ENCODE data around the gene DCAF10. TPM values are rescaled to one million over a fixed set of nuclear protein-coding genes. Genes with fewer than 3 reads are reported as not detected.

Gene DCAF10
- total and polyA plus RNA-seq, 10 of the 15 experiments (the other 5 are each of a cell fraction or from before 2014, with no cell fraction given): 3.9 to 21.7 (median 9.8) TPM

DNA sequence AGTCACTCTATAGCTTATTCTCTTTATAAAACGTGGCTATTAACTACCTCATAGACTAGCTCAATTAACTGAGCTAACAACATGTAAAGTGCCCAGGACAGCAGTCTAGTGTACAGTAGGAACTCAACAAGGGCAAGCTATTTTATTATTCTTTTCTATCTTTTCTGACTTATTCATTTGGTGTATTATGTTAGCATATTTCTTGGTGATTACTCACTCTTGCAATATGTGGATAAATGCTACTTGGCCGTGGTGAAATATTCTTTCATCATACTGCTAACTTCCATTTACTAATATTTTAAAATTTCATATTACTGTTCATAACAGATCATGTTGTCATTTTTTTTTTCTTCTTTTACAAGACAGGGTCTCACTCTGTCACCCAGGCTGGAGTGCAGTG lies 98.4 kb downstream of the DCAF10 start (continued):
- TF ChIP-seq, protein P1, sequence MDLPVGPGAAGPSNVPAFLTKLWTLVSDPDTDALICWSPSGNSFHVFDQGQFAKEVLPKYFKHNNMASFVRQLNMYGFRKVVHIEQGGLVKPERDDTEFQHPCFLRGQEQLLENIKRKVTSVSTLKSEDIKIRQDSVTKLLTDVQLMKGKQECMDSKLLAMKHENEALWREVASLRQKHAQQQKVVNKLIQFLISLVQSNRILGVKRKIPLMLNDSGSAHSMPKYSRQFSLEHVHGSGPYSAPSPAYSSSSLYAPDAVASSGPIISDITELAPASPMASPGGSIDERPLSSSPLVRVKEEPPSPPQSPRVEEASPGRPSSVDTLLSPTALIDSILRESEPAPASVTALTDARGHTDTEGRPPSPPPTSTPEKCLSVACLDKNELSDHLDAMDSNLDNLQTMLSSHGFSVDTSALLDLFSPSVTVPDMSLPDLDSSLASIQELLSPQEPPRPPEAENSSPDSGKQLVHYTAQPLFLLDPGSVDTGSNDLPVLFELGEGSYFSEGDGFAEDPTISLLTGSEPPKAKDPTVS (IDR thresholded peaks at IDR 0.05; ENCODE audit: low read depth, low read length): no peak
- TF ChIP-seq ZBTB33 (IDR thresholded peaks at IDR 0.05): no peak
- no peak for TF ChIP-seq PAX8 (IDR thresholded peaks at IDR 0.05)
- no peak for TF ChIP-seq E2F8 (IDR thresholded peaks at IDR 0.05; ENCODE audit: low read depth, partially characterized antibody)
- no peak for TF ChIP-seq CHD4 (IDR thresholded peaks at IDR 0.05)
- TF ChIP-seq JUNB (IDR thresholded peaks at IDR 0.05): no peak
- TF ChIP-seq SMAD5 (IDR thresholded peaks at IDR 0.05; ENCODE audit: low read depth): no peak
- TF ChIP-seq, protein P2, sequence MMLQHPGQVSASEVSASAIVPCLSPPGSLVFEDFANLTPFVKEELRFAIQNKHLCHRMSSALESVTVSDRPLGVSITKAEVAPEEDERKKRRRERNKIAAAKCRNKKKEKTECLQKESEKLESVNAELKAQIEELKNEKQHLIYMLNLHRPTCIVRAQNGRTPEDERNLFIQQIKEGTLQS (IDR thresholded peaks at IDR 0.05; ENCODE audit: borderline replicate concordance, extremely low read depth, low read depth, low read length): no peak
- no peak for TF ChIP-seq EZH2 (IDR thresholded peaks at IDR 0.05; ENCODE audit: borderline replicate concordance, control insufficient read depth, low read depth, low read length)
- TF ChIP-seq JUND (IDR thresholded peaks at IDR 0.05; ENCODE audit: low read depth, low read length): no peak

Measured in GM12878 (cell line).